GM12878 (cell line): ENCODE data around the gene DDX10.

Source experiments
- CTCF ChIP-seq, 3 experiments: IDR thresholded peaks in 2 of 3; conservative IDR thresholded peaks in 1 of 3; 2 replicates each; pipeline ENCODE4 v1.5.1; 2011; ENCODE audit warnings: low read depth in 3 of 3, low read length in 3 of 3, mild to moderate bottlenecking in 3 of 3, control low read depth in 2 of 3, moderate library complexity in 2 of 3, inconsistent platforms in 1 of 3, mixed read lengths in 1 of 3; ENCODE audit not compliant: control insufficient read depth in 2 of 3, insufficient read depth in 1 of 3; ENCODE audit errors: extremely low read depth in 1 of 3
- ETV6 ChIP-seq, 2 experiments: fragments of 450-650 bp in 1 of 2; IDR thresholded peaks in 1 of 2; conservative IDR thresholded peaks in 1 of 2; 2 replicates each; pipeline ENCODE4 v1.6.1; 2014; ENCODE audit warnings: antibody characterized with exemption in 1 of 2, borderline replicate concordance in 1 of 2, low read depth in 1 of 2, mild to moderate bottlenecking in 1 of 2, moderate library complexity in 1 of 2
- PBX3 ChIP-seq: IDR thresholded peaks from 2 replicates; pipeline ENCODE4 v1.6.1; 2011; ENCODE audit warnings: mild to moderate bottlenecking, low read depth, low read length, moderate library complexity; ENCODE audit not compliant: insufficient replicate concordance
- TAF1 ChIP-seq: IDR thresholded peaks from 2 replicates; pipeline ENCODE4 v1.6.1; 2011; ENCODE audit warnings: mild to moderate bottlenecking, low read depth, low read length, borderline replicate concordance

GRCh38 chr11:108947654-108948570 lies 283.0 kb downstream of the DDX10 start:
- no peak for TF ChIP-seq TAF1
- no peak for TF ChIP-seq CTCF (IDR thresholded peaks at IDR 0.05 in 2 of 3, conservative IDR thresholded peaks at IDR 0.05 in 1 of 3; ENCODE audit: control insufficient read depth in 2 of 3, extremely low read depth in 1 of 3, insufficient read depth in 1 of 3, low read depth in 3 of 3, low read length in 3 of 3)
- TF ChIP-seq PBX3 = no peak
- TF ChIP-seq ETV6 (conservative IDR thresholded peaks at IDR 0.05 in 1 of 2, IDR thresholded peaks at IDR 0.05 in 1 of 2; ENCODE audit: borderline replicate concordance in 1 of 2, low read depth in 1 of 2) = no peak
